ENCODE measurements around the gene CHST8.

CHST8 gene

DNA sequence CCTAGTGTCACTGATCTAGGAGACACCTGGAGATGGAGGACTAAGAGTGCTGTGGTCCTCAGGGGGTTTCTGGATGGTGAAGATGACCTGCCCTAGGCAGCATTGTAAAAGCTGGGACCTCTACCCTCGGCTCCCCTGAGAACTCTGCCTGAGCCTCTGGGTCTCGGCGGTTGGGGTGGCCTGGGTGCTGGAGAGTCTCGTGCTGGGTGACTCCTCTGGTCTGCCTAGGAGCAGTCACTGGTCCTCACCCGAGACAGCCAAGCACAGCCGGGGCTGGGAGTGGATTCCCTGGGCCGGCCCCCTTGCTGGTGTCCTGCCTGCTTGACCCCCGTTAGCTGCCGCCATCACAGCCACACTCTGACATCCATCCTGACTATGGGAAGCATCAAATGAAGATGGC, 181.6 kb downstream of the CHST8 start:
- Histone ChIP-seq H3K9me3 (ENCODE audit: insufficient read depth, low read depth, low read length) (peaks cover 3% of the 10 kb centered on the region), H2AFZ (ENCODE audit: insufficient read depth, low read length, poor library complexity) (no peak overlapping the region), H3K4me2 (ENCODE audit: low read length) (no peak overlapping the region), H2AK5ac (ENCODE audit: low read length) (no peak overlapping the region), H3K4me1 (ENCODE audit: control insufficient read depth in 1 of 2, insufficient read depth in 2 of 2, low read length in 2 of 2) (peaks cover 13 to 16% of the 10 kb centered on the region in 2 experiments), H3K23ac (ENCODE audit: low read length) (no peak overlapping the region), H3K18ac (ENCODE audit: low read length) (no peak overlapping the region), H3K27ac (ENCODE audit: low read depth, low read length) (no peak overlapping the region), H4K12ac (ENCODE audit: low read depth, low read length) (no peak overlapping the region), H4K91ac (ENCODE audit: low read depth, low read length) (no peak overlapping the region), H3K27me3 (ENCODE audit: insufficient read depth, low read length) (no peaks in the 10 kb centered on the region), H3K4ac (ENCODE audit: low read depth, low read length) (no peak overlapping the region), H3K14ac (ENCODE audit: low read length) (no peak overlapping the region), H4K8ac (ENCODE audit: low read depth, low read length) (no peak overlapping the region), H3K79me2 (ENCODE audit: control insufficient read depth, insufficient read depth, low read length, poor library complexity) (no peaks in the 10 kb centered on the region), H2BK12ac (ENCODE audit: low read length) (no peak overlapping the region), H3K36me3 (ENCODE audit: control insufficient read depth in 1 of 2, insufficient read depth in 2 of 2, low read length in 2 of 2) (peaks cover 63 to 70% of the 10 kb centered on the region in 2 experiments), H3K79me1 (ENCODE audit: low read length) (peaks cover 2% of the 10 kb centered on the region), H3K4me3 (ENCODE audit: low read depth, low read length) (no peak overlapping the region), H3K9ac (ENCODE audit: low read length) (no peak overlapping the region), H2BK5ac (ENCODE audit: low read depth, low read length, poor library complexity) (no peak overlapping the region), H2BK120ac (ENCODE audit: insufficient read depth, low read length, poor library complexity) (no peak overlapping the region)
- no peak for DNase-seq
- no CpG with 5 or more reads among the region's 9 CpGs for WGBS (ENCODE audit: extremely low coverage, insufficient coverage, insufficient read length)

DNA sequence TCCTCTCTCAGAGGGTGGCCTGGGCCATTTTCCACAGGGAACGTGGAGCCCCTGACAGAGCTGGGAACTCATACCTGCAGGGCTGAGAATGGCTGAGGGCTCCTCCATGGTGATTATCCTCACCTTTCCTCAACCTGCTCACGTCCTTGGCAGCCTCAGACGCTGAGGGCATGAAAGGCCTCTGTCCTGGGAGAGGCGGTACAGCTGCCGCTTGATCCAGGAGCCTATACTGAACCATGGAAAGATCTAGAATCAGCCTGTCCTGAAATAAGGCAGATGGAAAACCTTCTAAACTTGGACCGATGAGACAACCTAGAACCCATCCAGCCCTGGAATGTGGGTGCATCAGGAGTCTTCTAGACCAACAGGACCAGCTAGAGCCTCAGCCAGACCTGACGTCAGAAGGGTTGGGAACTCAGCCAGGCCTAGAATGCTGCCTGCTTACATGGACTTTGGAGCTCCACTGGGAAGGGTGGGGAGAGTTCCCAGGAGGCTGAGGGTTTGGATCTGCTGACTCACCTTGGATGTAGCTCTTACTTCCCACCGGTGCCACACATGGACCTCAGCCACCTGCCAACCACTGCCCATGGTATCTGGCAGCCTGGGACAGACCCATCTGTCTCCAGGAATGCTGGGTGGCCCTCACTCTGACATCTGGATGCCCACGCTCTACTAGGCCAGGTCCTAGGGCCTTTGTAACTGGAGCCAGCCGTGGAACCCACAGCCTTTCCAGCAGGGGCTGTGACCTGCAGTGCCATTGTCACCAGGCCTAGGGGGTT, 182.5 kb downstream of the CHST8 start:
- Histone ChIP-seq H3K9me3 (ENCODE audit: insufficient read depth, low read depth, low read length) (peaks cover 3% of the 10 kb centered on the region), H3K27me3 (ENCODE audit: insufficient read depth, low read length) (no peaks in the 10 kb centered on the region), H2BK5ac (ENCODE audit: low read depth, low read length, poor library complexity) (no peak overlapping the region), H3K36me3 (ENCODE audit: control insufficient read depth in 1 of 2, insufficient read depth in 2 of 2, low read length in 2 of 2) (peaks cover 64 to 71% of the 10 kb centered on the region in 2 experiments), H3K4ac (ENCODE audit: low read depth, low read length) (no peak overlapping the region), H2BK120ac (ENCODE audit: insufficient read depth, low read length, poor library complexity) (no peak overlapping the region), H4K12ac (ENCODE audit: low read depth, low read length) (no peak overlapping the region), H3K4me1 (ENCODE audit: control insufficient read depth in 1 of 2, insufficient read depth in 2 of 2, low read length in 2 of 2) (peaks cover 9 to 14% of the 10 kb centered on the region in 2 experiments), H3K79me1 (ENCODE audit: low read length) (no peaks in the 10 kb centered on the region), H2AK5ac (ENCODE audit: low read length) (no peak overlapping the region), H4K8ac (ENCODE audit: low read depth, low read length) (no peak overlapping the region), H3K14ac (ENCODE audit: low read length) (no peak overlapping the region), H3K79me2 (ENCODE audit: control insufficient read depth, insufficient read depth, low read length, poor library complexity) (no peaks in the 10 kb centered on the region), H3K18ac (ENCODE audit: low read length) (no peak overlapping the region), H2AFZ (ENCODE audit: insufficient read depth, low read length, poor library complexity) (no peak overlapping the region), H3K23ac (ENCODE audit: low read length) (no peak overlapping the region), H3K9ac (ENCODE audit: low read length) (no peak overlapping the region), H3K4me2 (ENCODE audit: low read length) (no peak overlapping the region), H3K27ac (ENCODE audit: low read depth, low read length) (no peak overlapping the region), H2BK12ac (ENCODE audit: low read length) (no peak overlapping the region), H3K4me3 (ENCODE audit: low read depth, low read length) (no peak overlapping the region), H4K91ac (ENCODE audit: low read depth, low read length) (no peak overlapping the region)
- WGBS (ENCODE audit: extremely low coverage, insufficient coverage, insufficient read length) = no CpG with 5 or more reads among the region's 10 CpGs
- DNase-seq = no peak

DNA sequence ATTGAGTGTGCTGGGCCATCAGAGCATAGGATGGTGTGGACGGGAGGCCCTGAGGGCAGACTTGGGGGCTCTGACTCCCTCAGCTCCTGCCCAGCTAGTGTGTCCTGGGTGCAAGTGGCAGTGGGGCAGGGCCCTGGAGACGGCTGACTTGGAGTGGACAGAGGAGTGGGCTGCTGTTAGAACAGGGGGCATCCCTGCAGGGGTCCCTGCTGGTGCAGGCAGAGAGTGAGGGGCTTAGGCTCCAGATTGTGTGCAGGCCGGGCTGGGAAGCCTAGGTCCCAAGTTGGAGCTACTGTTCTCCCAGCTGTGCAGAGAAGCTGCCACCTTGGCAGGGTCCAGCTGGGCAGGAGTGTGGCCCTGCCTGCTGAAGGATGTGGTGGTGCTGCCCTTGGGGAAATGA, 183.6 kb downstream of the CHST8 start:
- Histone ChIP-seq H3K14ac (ENCODE audit: low read length) (no peak overlapping the region), H3K4me1 (ENCODE audit: control insufficient read depth in 1 of 2, insufficient read depth in 2 of 2, low read length in 2 of 2) (peaks cover 0 to 5% of the 10 kb centered on the region in 2 experiments), H2AFZ (ENCODE audit: insufficient read depth, low read length, poor library complexity) (no peak overlapping the region), H3K79me1 (ENCODE audit: low read length) (no peaks in the 10 kb centered on the region), H3K18ac (ENCODE audit: low read length) (no peak overlapping the region), H3K9me3 (ENCODE audit: insufficient read depth, low read depth, low read length) (peaks cover 3% of the 10 kb centered on the region), H3K9ac (ENCODE audit: low read length) (no peak overlapping the region), H2BK120ac (ENCODE audit: insufficient read depth, low read length, poor library complexity) (no peak overlapping the region), H3K79me2 (ENCODE audit: control insufficient read depth, insufficient read depth, low read length, poor library complexity) (no peaks in the 10 kb centered on the region), H3K4me2 (ENCODE audit: low read length) (no peak overlapping the region), H4K91ac (ENCODE audit: low read depth, low read length) (no peak overlapping the region), H4K8ac (ENCODE audit: low read depth, low read length) (no peak overlapping the region), H3K23ac (ENCODE audit: low read length) (no peak overlapping the region), H3K27ac (ENCODE audit: low read depth, low read length) (no peak overlapping the region), H4K12ac (ENCODE audit: low read depth, low read length) (no peak overlapping the region), H3K4me3 (ENCODE audit: low read depth, low read length) (no peak overlapping the region), H3K27me3 (ENCODE audit: insufficient read depth, low read length) (no peaks in the 10 kb centered on the region), H2BK12ac (ENCODE audit: low read length) (no peak overlapping the region), H3K36me3 (ENCODE audit: control insufficient read depth in 1 of 2, insufficient read depth in 2 of 2, low read length in 2 of 2) (peaks cover 66 to 76% of the 10 kb centered on the region in 2 experiments), H3K4ac (ENCODE audit: low read depth, low read length) (no peak overlapping the region), H2AK5ac (ENCODE audit: low read length) (no peak overlapping the region), H2BK5ac (ENCODE audit: low read depth, low read length, poor library complexity) (no peak overlapping the region)
- no CpG with 5 or more reads among the region's 3 CpGs for WGBS (ENCODE audit: extremely low coverage, insufficient coverage, insufficient read length)
- DNase-seq = no peak

GRCh38 chr19:33805840-33806433, 184.2 kb downstream of the CHST8 start:
- DNase-seq = no peak
- H2BK5ac ChIP-seq (ENCODE audit: low read depth, low read length, poor library complexity) = no peak overlapping the region
- no CpG with 5 or more reads among the region's 9 CpGs for WGBS (ENCODE audit: extremely low coverage, insufficient coverage, insufficient read length)
- no peak overlapping the region for H4K8ac ChIP-seq (ENCODE audit: low read depth, low read length)
- H3K27ac ChIP-seq (ENCODE audit: low read depth, low read length) = no peak overlapping the region
- no peak overlapping the region for H3K23ac ChIP-seq (ENCODE audit: low read length)
- peaks cover 0 to 5% of the 10 kb centered on the region in 2 experiments for H3K4me1 ChIP-seq (ENCODE audit: control insufficient read depth in 1 of 2, insufficient read depth in 2 of 2, low read length in 2 of 2)
- H4K12ac ChIP-seq (ENCODE audit: low read depth, low read length) = no peak overlapping the region
- H3K27me3 ChIP-seq (ENCODE audit: insufficient read depth, low read length) = no peaks in the 10 kb centered on the region
- no peak overlapping the region for H4K91ac ChIP-seq (ENCODE audit: low read depth, low read length)
- H2AK5ac ChIP-seq (ENCODE audit: low read length) = no peak overlapping the region
- H2AFZ ChIP-seq (ENCODE audit: insufficient read depth, low read length, poor library complexity) = no peak overlapping the region
- H3K18ac ChIP-seq (ENCODE audit: low read length) = no peak overlapping the region
- H3K4me3 ChIP-seq (ENCODE audit: low read depth, low read length) = no peak overlapping the region
- no peak overlapping the region for H3K9ac ChIP-seq (ENCODE audit: low read length)
- H3K79me2 ChIP-seq (ENCODE audit: control insufficient read depth, insufficient read depth, low read length, poor library complexity) = no peaks in the 10 kb centered on the region
- no peak overlapping the region for H3K4ac ChIP-seq (ENCODE audit: low read depth, low read length)
- H3K36me3 ChIP-seq (ENCODE audit: control insufficient read depth in 1 of 2, insufficient read depth in 2 of 2, low read length in 2 of 2) = peaks cover 69 to 77% of the 10 kb centered on the region in 2 experiments
- H3K79me1 ChIP-seq (ENCODE audit: low read length) = no peaks in the 10 kb centered on the region
- no peak overlapping the region for H3K14ac ChIP-seq (ENCODE audit: low read length)
- H2BK120ac ChIP-seq (ENCODE audit: insufficient read depth, low read length, poor library complexity) = no peak overlapping the region
- H2BK12ac ChIP-seq (ENCODE audit: low read length) = no peak overlapping the region
- no peak overlapping the region for H3K4me2 ChIP-seq (ENCODE audit: low read length)
- peaks cover 3% of the 10 kb centered on the region for H3K9me3 ChIP-seq (ENCODE audit: insufficient read depth, low read depth, low read length)

Data from trophoblast cell (in vitro differentiated cells and primary cell).